Measurements from ENCODE around the gene PALLD. TPM values are rescaled to one million over a fixed set of nuclear protein-coding genes. Genes with fewer than 3 reads are reported as not detected.

The PALLD gene
- total and polyA plus RNA-seq, 2 of the 8 experiments (the other 6 are each of a cell fraction or from before 2014, with no cell fraction given): 10.5 to 25.0 TPM

GRCh38 chr4:168933423-168933822 is 436.6 kb downstream of the PALLD start (continued):
- TF ChIP-seq, protein P1, sequence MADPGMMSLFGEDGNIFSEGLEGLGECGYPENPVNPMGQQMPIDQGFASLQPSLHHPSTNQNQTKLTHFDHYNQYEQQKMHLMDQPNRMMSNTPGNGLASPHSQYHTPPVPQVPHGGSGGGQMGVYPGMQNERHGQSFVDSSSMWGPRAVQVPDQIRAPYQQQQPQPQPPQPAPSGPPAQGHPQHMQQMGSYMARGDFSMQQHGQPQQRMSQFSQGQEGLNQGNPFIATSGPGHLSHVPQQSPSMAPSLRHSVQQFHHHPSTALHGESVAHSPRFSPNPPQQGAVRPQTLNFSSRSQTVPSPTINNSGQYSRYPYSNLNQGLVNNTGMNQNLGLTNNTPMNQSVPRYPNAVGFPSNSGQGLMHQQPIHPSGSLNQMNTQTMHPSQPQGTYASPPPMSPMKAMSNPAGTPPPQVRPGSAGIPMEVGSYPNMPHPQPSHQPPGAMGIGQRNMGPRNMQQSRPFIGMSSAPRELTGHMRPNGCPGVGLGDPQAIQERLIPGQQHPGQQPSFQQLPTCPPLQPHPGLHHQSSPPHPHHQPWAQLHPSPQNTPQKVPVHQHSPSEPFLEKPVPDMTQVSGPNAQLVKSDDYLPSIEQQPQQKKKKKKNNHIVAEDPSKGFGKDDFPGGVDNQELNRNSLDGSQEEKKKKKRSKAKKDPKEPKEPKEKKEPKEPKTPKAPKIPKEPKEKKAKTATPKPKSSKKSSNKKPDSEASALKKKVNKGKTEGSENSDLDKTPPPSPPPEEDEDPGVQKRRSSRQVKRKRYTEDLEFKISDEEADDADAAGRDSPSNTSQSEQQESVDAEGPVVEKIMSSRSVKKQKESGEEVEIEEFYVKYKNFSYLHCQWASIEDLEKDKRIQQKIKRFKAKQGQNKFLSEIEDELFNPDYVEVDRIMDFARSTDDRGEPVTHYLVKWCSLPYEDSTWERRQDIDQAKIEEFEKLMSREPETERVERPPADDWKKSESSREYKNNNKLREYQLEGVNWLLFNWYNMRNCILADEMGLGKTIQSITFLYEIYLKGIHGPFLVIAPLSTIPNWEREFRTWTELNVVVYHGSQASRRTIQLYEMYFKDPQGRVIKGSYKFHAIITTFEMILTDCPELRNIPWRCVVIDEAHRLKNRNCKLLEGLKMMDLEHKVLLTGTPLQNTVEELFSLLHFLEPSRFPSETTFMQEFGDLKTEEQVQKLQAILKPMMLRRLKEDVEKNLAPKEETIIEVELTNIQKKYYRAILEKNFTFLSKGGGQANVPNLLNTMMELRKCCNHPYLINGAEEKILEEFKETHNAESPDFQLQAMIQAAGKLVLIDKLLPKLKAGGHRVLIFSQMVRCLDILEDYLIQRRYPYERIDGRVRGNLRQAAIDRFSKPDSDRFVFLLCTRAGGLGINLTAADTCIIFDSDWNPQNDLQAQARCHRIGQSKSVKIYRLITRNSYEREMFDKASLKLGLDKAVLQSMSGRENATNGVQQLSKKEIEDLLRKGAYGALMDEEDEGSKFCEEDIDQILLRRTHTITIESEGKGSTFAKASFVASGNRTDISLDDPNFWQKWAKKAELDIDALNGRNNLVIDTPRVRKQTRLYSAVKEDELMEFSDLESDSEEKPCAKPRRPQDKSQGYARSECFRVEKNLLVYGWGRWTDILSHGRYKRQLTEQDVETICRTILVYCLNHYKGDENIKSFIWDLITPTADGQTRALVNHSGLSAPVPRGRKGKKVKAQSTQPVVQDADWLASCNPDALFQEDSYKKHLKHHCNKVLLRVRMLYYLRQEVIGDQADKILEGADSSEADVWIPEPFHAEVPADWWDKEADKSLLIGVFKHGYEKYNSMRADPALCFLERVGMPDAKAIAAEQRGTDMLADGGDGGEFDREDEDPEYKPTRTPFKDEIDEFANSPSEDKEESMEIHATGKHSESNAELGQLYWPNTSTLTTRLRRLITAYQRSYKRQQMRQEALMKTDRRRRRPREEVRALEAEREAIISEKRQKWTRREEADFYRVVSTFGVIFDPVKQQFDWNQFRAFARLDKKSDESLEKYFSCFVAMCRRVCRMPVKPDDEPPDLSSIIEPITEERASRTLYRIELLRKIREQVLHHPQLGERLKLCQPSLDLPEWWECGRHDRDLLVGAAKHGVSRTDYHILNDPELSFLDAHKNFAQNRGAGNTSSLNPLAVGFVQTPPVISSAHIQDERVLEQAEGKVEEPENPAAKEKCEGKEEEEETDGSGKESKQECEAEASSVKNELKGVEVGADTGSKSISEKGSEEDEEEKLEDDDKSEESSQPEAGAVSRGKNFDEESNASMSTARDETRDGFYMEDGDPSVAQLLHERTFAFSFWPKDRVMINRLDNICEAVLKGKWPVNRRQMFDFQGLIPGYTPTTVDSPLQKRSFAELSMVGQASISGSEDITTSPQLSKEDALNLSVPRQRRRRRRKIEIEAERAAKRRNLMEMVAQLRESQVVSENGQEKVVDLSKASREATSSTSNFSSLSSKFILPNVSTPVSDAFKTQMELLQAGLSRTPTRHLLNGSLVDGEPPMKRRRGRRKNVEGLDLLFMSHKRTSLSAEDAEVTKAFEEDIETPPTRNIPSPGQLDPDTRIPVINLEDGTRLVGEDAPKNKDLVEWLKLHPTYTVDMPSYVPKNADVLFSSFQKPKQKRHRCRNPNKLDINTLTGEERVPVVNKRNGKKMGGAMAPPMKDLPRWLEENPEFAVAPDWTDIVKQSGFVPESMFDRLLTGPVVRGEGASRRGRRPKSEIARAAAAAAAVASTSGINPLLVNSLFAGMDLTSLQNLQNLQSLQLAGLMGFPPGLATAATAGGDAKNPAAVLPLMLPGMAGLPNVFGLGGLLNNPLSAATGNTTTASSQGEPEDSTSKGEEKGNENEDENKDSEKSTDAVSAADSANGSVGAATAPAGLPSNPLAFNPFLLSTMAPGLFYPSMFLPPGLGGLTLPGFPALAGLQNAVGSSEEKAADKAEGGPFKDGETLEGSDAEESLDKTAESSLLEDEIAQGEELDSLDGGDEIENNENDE (IDR thresholded peaks at IDR 0.05; ENCODE audit: insufficient replicate concordance, low read length): no peak
- no peak for TF ChIP-seq SIRT6 (IDR thresholded peaks at IDR 0.05; ENCODE audit: low read length)
- TF ChIP-seq RBBP5 (IDR thresholded peaks at IDR 0.05; ENCODE audit: borderline replicate concordance, low read depth, low read length): no peak
- TF ChIP-seq POU5F1 (IDR thresholded peaks at IDR 0.05; ENCODE audit: low read depth, low read length): no peak
- no peak for TF ChIP-seq GTF2F1 (IDR thresholded peaks at IDR 0.05; ENCODE audit: borderline replicate concordance, low read depth, low read length)
- TF ChIP-seq CHD1 (IDR thresholded peaks at IDR 0.05; ENCODE audit: low read depth, low read length): no peak
- no peak for TF ChIP-seq ATF2 (IDR thresholded peaks at IDR 0.05; ENCODE audit: low read length)
- TF ChIP-seq EZH2 (IDR thresholded peaks at IDR 0.05; ENCODE audit: low read depth, low read length, severe bottlenecking): no peak
- TF ChIP-seq BRCA1 (IDR thresholded peaks at IDR 0.05; ENCODE audit: low read depth, low read length): no peak
- no peak for TF ChIP-seq EP300 (IDR thresholded peaks at IDR 0.05; ENCODE audit: borderline replicate concordance in 1 of 2, low read depth in 2 of 2, low read length in 2 of 2)

Data from H1 (cell line).